ENCODE results near the gene PRCC. TPM values are rescaled to one million over a fixed set of nuclear protein-coding genes. Genes with fewer than 3 reads are reported as not detected.

Gene PRCC, protein sequence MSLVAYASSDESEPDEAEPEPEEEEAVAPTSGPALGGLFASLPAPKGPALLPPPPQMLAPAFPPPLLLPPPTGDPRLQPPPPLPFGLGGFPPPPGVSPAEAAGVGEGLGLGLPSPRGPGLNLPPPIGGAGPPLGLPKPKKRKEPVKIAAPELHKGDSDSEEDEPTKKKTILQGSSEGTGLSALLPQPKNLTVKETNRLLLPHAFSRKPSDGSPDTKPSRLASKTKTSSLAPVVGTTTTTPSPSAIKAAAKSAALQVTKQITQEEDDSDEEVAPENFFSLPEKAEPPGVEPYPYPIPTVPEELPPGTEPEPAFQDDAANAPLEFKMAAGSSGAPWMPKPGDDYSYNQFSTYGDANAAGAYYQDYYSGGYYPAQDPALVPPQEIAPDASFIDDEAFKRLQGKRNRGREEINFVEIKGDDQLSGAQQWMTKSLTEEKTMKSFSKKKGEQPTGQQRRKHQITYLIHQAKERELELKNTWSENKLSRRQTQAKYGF
- 14.1 and 15.4 TPM in 2 replicates for total RNA-seq

DNA sequence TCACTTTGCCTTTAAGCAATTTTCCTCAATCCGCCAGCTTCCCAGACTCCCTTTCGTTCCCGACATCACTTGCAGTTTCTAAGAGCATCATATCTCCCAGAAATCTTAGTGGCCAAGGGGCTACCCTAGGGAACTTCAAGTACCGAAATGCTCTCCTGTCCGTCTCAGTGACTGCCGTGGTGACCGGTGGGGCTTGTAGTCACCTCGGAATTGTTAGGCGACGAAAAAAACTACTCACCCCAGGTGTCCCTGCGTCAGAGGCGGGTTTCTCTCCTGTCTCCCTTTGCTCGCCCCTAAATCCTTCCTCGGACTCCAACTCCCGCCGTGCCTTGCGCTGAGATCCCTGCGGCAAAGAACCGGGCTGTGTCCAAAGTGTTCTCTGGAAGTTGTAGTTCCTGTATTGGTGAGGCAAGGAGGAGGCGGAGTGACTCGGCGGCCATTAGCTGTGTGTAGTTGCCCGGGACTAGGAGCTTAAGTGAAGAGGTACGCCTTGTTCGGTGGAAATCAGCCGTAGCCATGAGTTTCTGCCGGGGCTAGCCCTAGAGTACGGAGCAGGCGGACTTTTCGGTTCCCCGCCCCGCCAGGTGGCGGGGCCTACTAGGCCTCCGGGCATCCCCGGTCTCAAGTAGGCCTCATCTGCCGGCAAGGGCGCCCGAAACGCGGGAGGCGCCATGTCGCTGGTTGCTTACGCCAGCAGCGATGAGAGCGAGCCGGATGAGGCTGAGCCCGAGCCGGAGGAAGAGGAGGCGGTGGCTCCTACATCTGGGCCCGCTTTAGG is at the start of gene PRCC:
PRCC (plus strand) TSS at position 435 of the 778 bp plus-strand sequence; CDS start at position 672, 237 bp downstream.

DNA sequence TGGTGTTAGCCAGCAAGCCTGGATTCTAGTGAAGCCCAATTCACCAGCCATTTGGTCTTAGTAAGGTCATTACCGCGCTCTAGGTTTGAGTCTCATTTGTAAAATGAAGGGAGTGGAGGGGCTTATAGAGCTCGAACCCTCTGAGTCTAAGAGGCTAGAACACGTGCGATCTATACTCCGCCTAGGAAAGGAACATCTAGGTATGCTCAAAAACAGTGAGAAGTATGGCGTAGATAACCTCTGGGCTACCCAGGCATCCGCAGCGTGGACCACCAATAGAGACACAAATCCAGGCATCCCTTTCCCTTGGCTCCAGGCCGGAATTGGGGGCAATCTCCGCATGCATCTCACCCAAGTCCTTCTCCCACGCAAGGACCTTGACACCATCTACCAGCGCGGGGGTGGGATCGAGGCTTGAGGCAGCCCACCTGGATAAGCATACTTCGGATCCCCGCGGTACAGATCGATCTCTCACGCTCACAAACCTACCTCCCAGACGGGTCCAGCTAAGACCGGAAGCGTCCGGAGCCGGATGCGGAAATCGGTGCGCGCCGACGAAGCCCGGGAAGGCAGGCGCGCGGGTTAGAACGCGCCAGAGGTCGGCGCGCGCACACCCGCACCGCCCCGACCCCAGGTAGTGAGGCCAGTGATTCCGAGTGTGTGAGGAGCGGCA is 39.3 kb upstream of the PRCC start, which contains the start of gene METTL25B:
METTL25B (plus strand) TSS at position 544 of the 673 bp plus-strand sequence. CDS start 636 bp downstream, outside the sequence.

DNA sequence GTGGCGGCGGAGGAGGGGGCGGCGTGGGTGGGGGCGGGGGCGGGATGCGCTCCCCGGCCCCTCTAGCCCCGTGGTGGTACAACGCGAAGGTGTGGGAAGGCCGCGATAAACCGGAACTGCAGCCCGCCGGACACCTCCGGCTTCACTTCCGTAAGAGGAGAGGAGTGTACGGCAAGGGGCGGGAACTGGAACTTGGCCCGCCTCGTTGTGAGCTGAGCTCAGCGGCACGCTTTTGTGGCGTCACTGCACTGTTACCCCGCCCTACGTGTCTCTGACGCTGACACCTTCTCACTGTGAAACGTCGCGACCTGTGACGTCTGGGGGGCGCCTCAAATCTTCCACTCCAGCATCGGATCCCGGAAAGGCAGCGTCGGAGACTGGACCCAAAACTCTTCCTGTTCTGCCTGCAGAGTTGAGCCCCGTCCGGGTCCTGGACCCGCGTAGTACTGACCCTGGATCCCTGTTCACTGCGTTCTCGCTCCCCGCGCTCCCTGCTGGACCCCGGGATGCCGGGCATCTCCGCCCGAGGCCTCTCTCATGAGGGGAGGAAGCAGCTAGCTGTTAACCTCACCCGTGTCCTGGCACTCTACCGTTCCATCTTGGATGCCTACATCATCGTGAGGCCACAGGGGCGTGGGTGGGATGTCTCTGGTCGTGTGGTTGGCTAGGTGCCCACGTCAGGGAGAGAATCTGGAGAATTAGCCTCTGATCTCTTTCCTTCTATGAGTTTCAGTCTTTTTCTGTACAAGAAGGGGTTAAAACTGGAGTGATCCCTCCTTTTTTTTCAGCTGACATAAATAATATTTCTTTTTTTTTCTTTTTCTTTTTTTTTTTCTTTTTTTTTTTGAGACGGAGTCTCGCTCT is 38.5 kb upstream of the PRCC start, which contains the start of gene ISG20L2:
ISG20L2 (minus strand) TSS at position 168 of the 864 bp plus-strand sequence. CDS start 1,114 bp downstream, outside the sequence.

DNA sequence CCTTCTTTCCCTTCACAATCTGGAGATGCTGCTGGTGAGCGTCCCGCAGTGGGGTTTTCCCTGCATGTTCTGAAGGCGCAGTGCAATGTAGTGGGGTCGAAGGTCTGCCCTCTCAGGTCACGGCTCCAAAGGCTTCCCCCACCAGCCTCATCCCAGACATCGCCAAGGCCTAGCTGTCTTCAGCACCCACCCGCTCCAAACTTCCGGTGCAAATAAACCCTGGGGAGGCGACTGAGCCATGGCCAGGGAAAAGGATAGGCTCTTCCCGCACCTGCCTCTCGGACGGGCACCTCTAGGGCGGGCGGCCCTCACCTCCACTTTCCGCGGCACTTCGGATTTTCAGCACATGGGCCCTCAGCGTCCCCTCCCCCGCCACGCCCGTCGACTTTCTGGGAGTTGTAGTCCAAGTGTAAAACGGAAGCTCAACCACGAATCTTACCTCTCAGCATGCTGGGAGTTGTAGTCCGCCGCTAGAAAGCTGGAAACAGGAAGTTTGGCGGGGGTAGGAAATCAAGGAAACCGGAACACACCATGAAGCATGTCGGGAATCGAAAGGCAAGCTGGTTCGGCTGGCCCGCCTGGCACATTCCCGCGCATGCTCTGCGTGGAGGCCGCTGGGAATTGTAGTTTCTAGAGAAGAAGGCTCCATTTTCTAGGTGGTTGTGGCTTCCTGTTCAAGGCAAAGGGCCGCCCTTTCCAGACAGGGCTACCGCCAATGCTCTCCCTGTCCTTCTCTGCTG is 26.4 kb upstream of the PRCC start, which contains the start of gene MRPL24:
MRPL24 (minus strand) TSS at position 348 of the 740 bp plus-strand sequence. CDS start 2,384 bp downstream, outside the sequence.

DNA sequence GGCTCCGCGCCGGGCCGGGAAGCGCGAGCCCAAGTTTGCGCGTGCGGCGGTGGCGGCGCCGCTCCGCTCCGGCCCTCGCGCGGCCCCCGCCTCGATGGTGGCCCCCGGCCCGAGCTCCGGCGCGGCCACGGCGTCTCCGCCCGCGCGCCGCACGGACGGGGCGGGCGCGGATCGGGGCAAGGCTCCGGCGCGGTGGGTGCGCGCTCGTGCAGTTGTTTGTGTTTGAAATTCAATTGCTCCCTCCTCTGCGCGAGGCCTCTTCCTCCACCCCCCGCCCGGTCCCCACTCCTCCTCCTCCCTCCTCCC is 15.9 kb upstream of the PRCC start, which contains the start of gene HDGF:
HDGF (minus strand) TSS at position 225 of the 306 bp plus-strand sequence. CDS start 246 bp downstream, outside the sequence.

DNA sequence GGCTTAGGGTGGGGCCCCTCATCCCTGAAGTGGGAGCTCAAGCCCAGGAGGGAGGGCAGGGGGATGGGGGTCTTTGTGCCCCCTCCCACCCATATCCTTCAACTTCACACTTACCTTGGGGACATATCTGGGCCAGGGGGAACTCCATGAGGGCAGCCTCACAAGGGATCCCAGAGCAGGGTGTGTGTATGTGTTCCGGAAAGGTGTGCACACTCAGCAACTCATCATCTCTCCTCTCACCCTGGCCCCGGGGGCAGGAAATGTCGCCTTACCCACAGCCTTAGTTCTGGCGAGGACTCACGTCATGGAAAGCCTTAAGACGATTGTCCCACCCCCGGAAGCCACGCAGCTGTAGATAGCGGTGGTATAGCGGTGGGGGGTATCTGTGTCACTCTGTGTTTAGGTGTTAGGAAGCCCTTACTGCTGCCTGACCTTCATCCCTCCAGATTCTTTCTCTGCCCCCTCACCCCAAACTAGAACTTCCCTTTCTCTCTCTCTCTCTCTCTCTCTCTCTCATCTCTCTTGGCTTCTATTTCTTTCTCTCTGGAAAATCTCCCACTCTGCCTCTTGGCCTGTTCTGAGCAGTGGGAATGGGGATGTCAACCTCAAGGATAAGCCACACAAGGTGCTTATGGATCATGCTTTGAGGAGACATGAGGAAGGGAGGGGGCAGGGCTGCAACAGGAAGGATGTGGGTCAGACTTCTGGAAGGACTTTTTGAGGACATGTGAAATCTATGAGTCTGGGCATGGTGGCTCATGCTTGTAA is 49.4 kb downstream of the PRCC start, which contains the start of gene SH2D2A:
SH2D2A (minus strand) TSS at position 288 of the 768 bp plus-strand sequence; CDS start at position 148, 140 bp downstream.

Other genes starting within 250 kb of the PRCC start
- gene IQGAP3, start 195.0 kb upstream of the PRCC start, total RNA-seq, result 3.8 and 50.3 TPM in 2 replicates
- not detected in 2 replicates for gene TTC24, start 187.8 kb upstream of the PRCC start, total RNA-seq
- gene NAXE, start 175.8 kb upstream of the PRCC start, total RNA-seq, result 61.2 and 85.8 TPM in 2 replicates
- 11.9 and 19.9 TPM in 2 replicates for gene GPATCH4, start 166.1 kb upstream of the PRCC start, total RNA-seq
- gene HAPLN2, start 148.1 kb upstream of the PRCC start, total RNA-seq, result not detected in 2 replicates
- gene BCAN, start 125.4 kb upstream of the PRCC start, total RNA-seq, result not detected in 2 replicates
- 58.2 and 110 TPM in 2 replicates for gene NES, start 90.1 kb upstream of the PRCC start, total RNA-seq
- gene CRABP2, start 62.0 kb upstream of the PRCC start, total RNA-seq, result 248 and 256 TPM in 2 replicates
- gene METTL25B, start 39.1 kb upstream of the PRCC start, total RNA-seq, result 15.9 and 17.0 TPM in 2 replicates
- gene ISG20L2, start 38.8 kb upstream of the PRCC start, total RNA-seq, result 4.7 and 7.4 TPM in 2 replicates
- 42.2 and 53.4 TPM in 2 replicates for gene MRPL24, start 26.4 kb upstream of the PRCC start, total RNA-seq
- 128 and 251 TPM in 2 replicates for gene HDGF, start 15.9 kb upstream of the PRCC start, total RNA-seq
- gene SH2D2A, start 49.3 kb downstream of the PRCC start, total RNA-seq, result not detected in 2 replicates
- gene INSRR, start 91.6 kb downstream of the PRCC start, total RNA-seq, result under 0.01 TPM in 1 of 2 replicates, not detected in the other
- gene NTRK1, start 93.3 kb downstream of the PRCC start, total RNA-seq, result not detected in 2 replicates
- 5.6 and 7.4 TPM in 2 replicates for gene PEAR1, start 126.2 kb downstream of the PRCC start, total RNA-seq
- gene LRRC71, start 153.1 kb downstream of the PRCC start, total RNA-seq, result not detected in 2 replicates